HCT116 (cell line): ENCODE measurements around the gene GLDN. TPM values are rescaled to one million over a fixed set of nuclear protein-coding genes. Genes with fewer than 3 reads are reported as not detected.

Experiments used
- ATAC-seq: fragments of 200-7000 bp; cut with Tn5 transposase; 2 replicates; pipeline ENCODE4 v1.9.1; 2020; ENCODE audit warnings: mild to moderate bottlenecking, moderate library complexity
- BruUV-seq: library from RNA; stranded (reverse); fragments of 400-500 nt; replicated peaks from 2 replicates; lab custom pipeline; 2021; lab: Mats Ljungman, UMichigan
- CTCF ChIA-PET: fragments of 300-600 bp; sonication (Branson Sonifier 250); formaldehyde crosslinking; loops from one replicate; lab custom pipeline; 2021; ENCODE audit warnings: antibody characterized with exemption; lab: Charles Lee
- POLR2A ChIA-PET: fragments of 300-600, 350-600 bp; sonication (Branson Sonifier 250); formaldehyde crosslinking; loops from one replicate; lab custom pipeline; 2021; ENCODE audit warnings: antibody characterized with exemption; lab: Charles Lee
- RAD21 ChIA-PET, 2 experiments: fragments of 300-600 bp; sonication (Branson Sonifier 250); formaldehyde crosslinking; loops; one replicate each; lab custom pipeline; 2023; ENCODE audit warnings: low total read pairs in 2 of 2; ENCODE audit not compliant: uncharacterized antibody in 2 of 2, unreplicated experiment in 2 of 2, low non-redundant PET in 1 of 2; lab: Charles Lee
- DNase-seq: peaks from one replicate; pipeline ENCODE4 v3.0.0-alpha.2; 2010; ENCODE audit warnings: low read depth, low spot score
- H2AFZ ChIP-seq: fragments of 200-600 bp; shearing (Covaris generic), sonication (generic); 2 replicates; pipeline ENCODE4 v1.6.1; 2017; ENCODE audit warnings: low read depth, mixed run types, mixed read lengths, antibody characterized with exemption, low read length; ENCODE audit not compliant: poor library complexity, severe bottlenecking
- H3K27ac ChIP-seq: 2 replicates; pipeline ENCODE4 v1.5.1; 2012; ENCODE audit warnings: low read depth, low read length
- H3K27me3 ChIP-seq: fragments of 200-600 bp; sonication (generic); 2 replicates; pipeline ENCODE4 v1.6.1; 2016; ENCODE audit warnings: mixed run types, low read length, mixed read lengths; ENCODE audit not compliant: insufficient read depth
- H3K36me3 ChIP-seq, 2 experiments: fragments of 200-500 bp in 1 of 2; fragments of 200-600 bp in 1 of 2; sonication (Bioruptor generic) in 1 of 2; sonication (generic) in 1 of 2; 2 replicates each; pipeline versions ENCODE4 v1.5.1 to v1.6.1; 2014 to 2016; ENCODE audit warnings: low read length in 2 of 2, inconsistent platforms in 1 of 2, mixed read lengths in 1 of 2, mixed run types in 1 of 2; ENCODE audit not compliant: insufficient read depth in 2 of 2, control insufficient read depth in 1 of 2
- H3K4me1 ChIP-seq, 2 experiments: fragments of 200-600 bp in 1 of 2; sonication (generic) in 1 of 2; 2 replicates each; pipeline versions ENCODE4 v1.5.1 to v1.6.1; 2012 to 2017; ENCODE audit warnings: low read length in 2 of 2, inconsistent platforms in 1 of 2, mild to moderate bottlenecking in 1 of 2, mixed read lengths in 1 of 2, mixed run types in 1 of 2, moderate library complexity in 1 of 2; ENCODE audit not compliant: insufficient read depth in 2 of 2, control insufficient read depth in 1 of 2
- H3K4me2 ChIP-seq: fragments of 200-600 bp; sonication (generic); 2 replicates; pipeline ENCODE4 v1.6.1; 2017; ENCODE audit warnings: mixed run types, low read length, mixed read lengths
- H3K4me3 ChIP-seq, 2 experiments: fragments of 200-600 bp in 1 of 2; sonication (generic) in 1 of 2; replicated peaks in 1 of 2; 2 replicates each; pipeline ENCODE4 v1.5.1; 2011 to 2016; ENCODE audit warnings: low read length in 2 of 2, control low read depth in 1 of 2, low read depth in 1 of 2, mild to moderate bottlenecking in 1 of 2, mixed read lengths in 1 of 2, mixed run types in 1 of 2
- H3K79me2 ChIP-seq: fragments of 200-600 bp; sonication (generic); 2 replicates; pipeline ENCODE4 v1.6.1; 2017; ENCODE audit warnings: mild to moderate bottlenecking, mixed run types, low read length, moderate library complexity, mixed read lengths; ENCODE audit not compliant: insufficient read depth
- H3K9ac ChIP-seq: fragments of 200-600 bp; sonication (generic); 2 replicates; pipeline ENCODE4 v1.6.1; 2016; ENCODE audit warnings: low read length, mixed read lengths
- H3K9me2 ChIP-seq: fragments of 200-600 bp; sonication (generic), shearing (Covaris generic); 2 replicates; pipeline ENCODE4 v1.6.1; 2017; ENCODE audit warnings: mixed run types, mild to moderate bottlenecking, moderate library complexity; ENCODE audit not compliant: insufficient read depth
- H3K9me3 ChIP-seq, 2 experiments: fragments of 200-500 bp in 1 of 2; fragments of 200-600 bp in 1 of 2; sonication (Bioruptor generic) in 1 of 2; sonication (generic) in 1 of 2; 2 replicates each; pipeline ENCODE4 v1.6.1; 2014 to 2017; ENCODE audit warnings: low read length in 2 of 2, mixed read lengths in 2 of 2, inconsistent platforms in 1 of 2, low read depth in 1 of 2, mild to moderate bottlenecking in 1 of 2, mixed run types in 1 of 2, moderate library complexity in 1 of 2; ENCODE audit not compliant: control insufficient read depth in 1 of 2, insufficient read depth in 1 of 2
- H4K20me1 ChIP-seq: fragments of 200-600 bp; sonication (generic), shearing (Covaris generic); 2 replicates; pipeline ENCODE4 v1.6.1; 2017; ENCODE audit warnings: mixed run types, mild to moderate bottlenecking, moderate library complexity; ENCODE audit not compliant: insufficient read depth
- CBX3 ChIP-seq: IDR thresholded peaks from 2 replicates; pipeline ENCODE4 v1.6.1; 2012; ENCODE audit warnings: low read depth
- CTCF ChIP-seq, 3 experiments: fragments of 200-600 bp in 1 of 3; sonication (generic) in 1 of 3; IDR thresholded peaks in 2 of 3; conservative IDR thresholded peaks in 1 of 3; 2 replicates each; pipeline ENCODE4 v1.5.1; 2012 to 2017; ENCODE audit warnings: low read depth in 2 of 3, low read length in 2 of 3, antibody characterized with exemption in 1 of 3, borderline replicate concordance in 1 of 3, control low read depth in 1 of 3, mild to moderate bottlenecking in 1 of 3, mixed read lengths in 1 of 3, mixed run types in 1 of 3, moderate library complexity in 1 of 3; ENCODE audit not compliant: insufficient read depth in 1 of 3
- MAX ChIP-seq: IDR thresholded peaks from 2 replicates; pipeline ENCODE4 v1.6.1; 2012
- RAD21 ChIP-seq: IDR thresholded peaks from 2 replicates; pipeline ENCODE4 v1.6.1; 2012; ENCODE audit warnings: low read depth, mild to moderate bottlenecking
- REST ChIP-seq: IDR thresholded peaks from 2 replicates; pipeline ENCODE4 v1.6.1; 2012; ENCODE audit warnings: low read depth
- SIN3A ChIP-seq: IDR thresholded peaks from 2 replicates; pipeline ENCODE4 v1.6.1; 2012; ENCODE audit warnings: low read depth
- SRF ChIP-seq: IDR thresholded peaks from 2 replicates; pipeline ENCODE4 v1.6.1; 2012; ENCODE audit warnings: low read depth
- YY1 ChIP-seq: IDR thresholded peaks from 2 replicates; pipeline ENCODE4 v1.6.1; 2011; ENCODE audit warnings: low read length, low read depth, moderate library complexity, mild to moderate bottlenecking; ENCODE audit not compliant: insufficient replicate concordance; ENCODE audit errors: extremely low read depth
- ZBTB33 ChIP-seq: IDR thresholded peaks from 2 replicates; pipeline ENCODE4 v1.6.1; 2011; ENCODE audit warnings: mild to moderate bottlenecking, low read length, moderate library complexity; ENCODE audit not compliant: insufficient replicate concordance; ENCODE audit errors: extremely low read depth
- ZFX ChIP-seq: fragments of 450-650 bp; IDR thresholded peaks from 2 replicates; pipeline ENCODE4 v1.6.1; 2017
- intact Hi-C: fragments of 100-400 bp; cut with micrococcal nuclease; formaldehyde crosslinking; loops from 2 replicates; pipeline ENCODE4 v1.10.0; 2022
- total RNA-seq: library from RNA; stranded (reverse); gene quantifications from one replicate; pipeline ENCODE4 v1.2.1, GENCODE V29; 2021; ENCODE audit not compliant: unreplicated experiment

The GLDN gene
- total RNA-seq, 1 experiment from 2014 or later, result 3.0 TPM

- Histone ChIP-seq H3K79me2 (no peaks in the 10 kb centered on the region), H3K27ac (no peak overlapping the region), H3K4me2 (no peak overlapping the region), H3K27me3 (no peaks in the 10 kb centered on the region), H3K4me3 (no peak overlapping the region)
- ChIA-PET POLR2A (no interaction called here), CTCF (interaction anchor here (4.0 kb wide), 1 partner anchor 241 kb away, joined by 68 read pairs; no protein-coding TSS in a partner anchor)
- no TSS peak for BruUV-seq
- no peak for TF ChIP-seq ZFX
- TF ChIP-seq REST, result no peak
- TF ChIP-seq MAX, result no peak
- no peak for TF ChIP-seq SIN3A
- TF ChIP-seq ZBTB33, result no peak
- TF ChIP-seq SRF, result no peak
- no peak for TF ChIP-seq CTCF (IDR thresholded peaks at IDR 0.05 in 2 of 3, conservative IDR thresholded peaks at IDR 0.05 in 1 of 3; ENCODE audit: borderline replicate concordance in 1 of 3, insufficient read depth in 1 of 3, low read depth in 2 of 3, low read length in 2 of 3)
- no peak for TF ChIP-seq RAD21
- no peak for TF ChIP-seq CBX3
- TF ChIP-seq YY1, result no peak
- TF ChIP-seq, all 23 proteins: peak for 0
- Histone ChIP-seq H3K36me3 (no peaks in the 10 kb centered on the region), H3K9ac (no peak overlapping the region), H3K9me3 (no peaks in the 10 kb centered on the region), H3K9me2 (no peaks in the 10 kb centered on the region), H4K20me1 (no peaks in the 10 kb centered on the region), H3K4me1 (no peaks in the 10 kb centered on the region), H2AFZ (no peak overlapping the region)
- RAD21 ChIA-PET, result no interaction called here
- ATAC-seq (no peak), DNase-seq (no peak)
- intact Hi-C loops, result loop anchor here (2.0 kb wide), 1 partner anchor 123 kb away; no protein-coding TSS in a partner anchor
Measured at GRCh38 chr15:51403946-51404695, 62.7 kb downstream of the GLDN start.
